DMS153 treated with DMSO at 0.1 percent for 48 hours (cell line): ENCODE results near the gene ASTN2.

Source experiments
- DNase-seq: peaks from one replicate; lab custom pipeline; 2025; ENCODE audit not compliant: unreplicated experiment; lab: John Stamatoyannopoulos, UW

The ASTN2 gene

GRCh38 chr9:116984111-116984510 is 430.7 kb downstream of the ASTN2 start:
- DNase-seq, result no peak

GRCh38 chr9:116980582-116981120 is 434.2 kb downstream of the ASTN2 start:
- DNase-seq, result no peak

- no peak for DNase-seq
Measured at GRCh38 chr9:116979456-116979855, 435.4 kb downstream of the ASTN2 start.

- DNase-seq, result no peak
Measured at GRCh38 chr9:116978155-116978554, 436.7 kb downstream of the ASTN2 start.

GRCh38 chr9:116975126-116975525 is 439.7 kb downstream of the ASTN2 start:
- DNase-seq, result no peak

GRCh38 chr9:116966199-116966598 is 448.7 kb downstream of the ASTN2 start:
- no peak for DNase-seq

GRCh38 chr9:116964258-116964657 is 450.6 kb downstream of the ASTN2 start:
- DNase-seq, result no peak

GRCh38 chr9:116959809-116960208 is 455.0 kb downstream of the ASTN2 start:
- DNase-seq, result no peak

- no peak for DNase-seq
Measured at GRCh38 chr9:116958881-116959280, 456.0 kb downstream of the ASTN2 start.

- DNase-seq, result no peak
Measured at GRCh38 chr9:116954731-116955130, 460.1 kb downstream of the ASTN2 start.

- DNase-seq, result no peak
Measured at GRCh38 chr9:116953271-116953670, 461.6 kb downstream of the ASTN2 start.

GRCh38 chr9:116952436-116952810 is 462.4 kb downstream of the ASTN2 start:
- DNase-seq, result no peak

GRCh38 chr9:116951588-116952435 is 463.0 kb downstream of the ASTN2 start:
- DNase-seq, result no peak

- no peak for DNase-seq
Measured at GRCh38 chr9:116945817-116946216, 469.0 kb downstream of the ASTN2 start.

- DNase-seq, result no peak
Measured at GRCh38 chr9:116944714-116945534, 469.9 kb downstream of the ASTN2 start.

- DNase-seq, result no peak
Measured at GRCh38 chr9:116943970-116944369, 470.9 kb downstream of the ASTN2 start.

- no peak for DNase-seq
Measured at GRCh38 chr9:116942593-116943061, 472.2 kb downstream of the ASTN2 start.

- DNase-seq, result no peak
Measured at GRCh38 chr9:116941266-116941665, 473.6 kb downstream of the ASTN2 start.

GRCh38 chr9:116940614-116941215 is 474.1 kb downstream of the ASTN2 start:
- no peak for DNase-seq

- no peak for DNase-seq
Measured at GRCh38 chr9:116939614-116940013, 475.2 kb downstream of the ASTN2 start.

- DNase-seq, result no peak
Measured at GRCh38 chr9:116939161-116939560, 475.7 kb downstream of the ASTN2 start.
